ENCODE measurements around the gene SRGAP3. TPM values are rescaled to one million over a fixed set of nuclear protein-coding genes. Genes with fewer than 3 reads are reported as not detected.

Gene SRGAP3
- total and polyA plus RNA-seq, 2 donors (not counting 1 experiment from before 2014, with no cell fraction given) = 1.4 to 1.5 TPM

DNA sequence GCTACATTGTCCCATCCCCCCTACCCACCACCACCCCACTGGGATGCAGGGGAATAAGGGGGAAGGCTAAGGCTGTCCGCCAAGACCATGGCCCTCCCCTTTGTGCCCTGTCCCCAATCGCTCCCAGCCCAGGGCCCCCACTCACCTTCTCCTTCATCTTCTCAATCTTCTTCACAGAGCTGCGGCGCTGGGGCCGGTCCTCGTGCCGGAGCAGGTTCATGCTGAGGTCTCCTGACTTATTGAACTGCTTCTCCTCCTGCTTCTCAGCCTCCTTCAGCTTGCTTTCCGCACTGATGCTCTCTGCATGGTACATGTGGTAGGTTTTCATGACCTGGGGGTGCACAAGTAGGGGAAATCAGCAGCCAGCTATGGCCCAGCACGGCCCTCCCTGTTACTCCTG, 185.2 kb downstream of the SRGAP3 start:
- Mint-ChIP-seq H3K27me3 (peaks cover 6% of the 10 kb centered on the region), H3K4me1 (no peaks in the 10 kb centered on the region)
- CTCF ChIA-PET = no interaction called here

GRCh38 chr3:9062570-9062969, 186.9 kb downstream of the SRGAP3 start:
- CTCF ChIA-PET = no interaction called here
- no peaks in the 10 kb centered on the region for H3K4me1 ChIP-seq (ENCODE audit: control insufficient read depth in 2 of 2, insufficient read depth in 2 of 2, low read length in 2 of 2)
- H3K9me3 Mint-ChIP-seq (ENCODE audit: insufficient read depth) = peaks cover 6% of the 10 kb centered on the region
- no CpG with 5 or more reads among the region's 1 CpG for WGBS (ENCODE audit: insufficient coverage)
- H4K20me1 ChIP-seq (ENCODE audit: control insufficient read depth, insufficient read depth, low read length, poor library complexity, severe bottlenecking) = no peaks in the 10 kb centered on the region
- no peak overlapping the region for H2AFZ ChIP-seq (ENCODE audit: insufficient read depth, low read depth, low read length, poor library complexity, severe bottlenecking)
- no peak for TF ChIP-seq EZH2 (IDR thresholded peaks at IDR 0.05; ENCODE audit: borderline replicate concordance, insufficient read depth, low read depth, low read length, poor library complexity, severe bottlenecking)
- H3K9ac ChIP-seq (ENCODE audit: low read length) = no peak overlapping the region
- H3K36me3 ChIP-seq (replicated peaks in 1 of 2; ENCODE audit: control extremely low read depth in 1 of 2, control insufficient read depth in 1 of 2, extremely low read depth in 1 of 2, insufficient read depth in 2 of 2, low read length in 1 of 2) = no peaks in the 10 kb centered on the region
- H3K4me1 Mint-ChIP-seq = no peaks in the 10 kb centered on the region
- H3K27ac Mint-ChIP-seq = no peak overlapping the region
- intact Hi-C loops (cut with micrococcal nuclease) = no loop called here
- H3K27ac ChIP-seq (ENCODE audit: low read length in 2 of 2) = no peak overlapping the region
- peaks cover 0 to 6% (median 6%) of the 10 kb centered on the region in 3 donors for H3K9me3 ChIP-seq (ENCODE audit: control extremely low read depth in 1 of 3, control insufficient read depth in 2 of 3, insufficient read depth in 1 of 3, low read length in 2 of 3)
- POLR2A ChIA-PET = no interaction called here
- peaks cover 0 to 5% (median 0%) of the 10 kb centered on the region in 4 experiments for H3K27me3 ChIP-seq (replicated peaks in 1 of 4; ENCODE audit: control extremely low read depth in 1 of 4, control insufficient read depth in 3 of 4, insufficient read depth in 4 of 4, low read length in 3 of 4)
- peaks cover 6% of the 10 kb centered on the region for H3K27me3 Mint-ChIP-seq
- ATAC-seq (ENCODE audit: low read depth) (no peak), DNase-seq (no peak)
- no peak overlapping the region for H3K4me3 ChIP-seq (ENCODE audit: control extremely low read depth in 1 of 5, extremely low read depth in 1 of 5, insufficient read depth in 1 of 5, low read depth in 2 of 5, low read length in 4 of 5)
- no peaks in the 10 kb centered on the region for H3K79me2 ChIP-seq (ENCODE audit: control insufficient read depth, insufficient read depth, low read length)
- no peak overlapping the region for H3K4me3 Mint-ChIP-seq
- no peak overlapping the region for H3K4me2 ChIP-seq (replicated peaks; ENCODE audit: low read depth, low read length, poor library complexity, severe bottlenecking)

More for the DNA sequence above, 185.2 kb downstream of the SRGAP3 start:
- H3K4me1 ChIP-seq (ENCODE audit: control insufficient read depth in 2 of 2, insufficient read depth in 2 of 2, low read length in 2 of 2) = no peaks in the 10 kb centered on the region
- intact Hi-C loops (cut with micrococcal nuclease) = no loop called here
- H3K36me3 ChIP-seq (replicated peaks in 1 of 2; ENCODE audit: control extremely low read depth in 1 of 2, control insufficient read depth in 1 of 2, extremely low read depth in 1 of 2, insufficient read depth in 2 of 2, low read length in 1 of 2) = no peaks in the 10 kb centered on the region
- no CpG with 5 or more reads among the region's 9 CpGs for WGBS (ENCODE audit: insufficient coverage)
- H3K9me3 ChIP-seq (ENCODE audit: control extremely low read depth in 1 of 3, control insufficient read depth in 2 of 3, insufficient read depth in 1 of 3, low read length in 2 of 3) = peaks cover 0 to 6% (median 6%) of the 10 kb centered on the region in 3 donors
- H3K27me3 ChIP-seq (replicated peaks in 1 of 4; ENCODE audit: control extremely low read depth in 1 of 4, control insufficient read depth in 3 of 4, insufficient read depth in 4 of 4, low read length in 3 of 4) = peaks cover 0 to 7% (median 0%) of the 10 kb centered on the region in 4 experiments
- POLR2A ChIA-PET = no interaction called here
- H3K79me2 ChIP-seq (ENCODE audit: control insufficient read depth, insufficient read depth, low read length) = no peaks in the 10 kb centered on the region
- no peak overlapping the region for H3K4me2 ChIP-seq (replicated peaks; ENCODE audit: low read depth, low read length, poor library complexity, severe bottlenecking)
- H3K27ac ChIP-seq (ENCODE audit: low read length in 2 of 2) = no peak overlapping the region
- H3K4me3 ChIP-seq (ENCODE audit: control extremely low read depth in 1 of 5, extremely low read depth in 1 of 5, insufficient read depth in 1 of 5, low read depth in 2 of 5, low read length in 4 of 5) = no peak overlapping the region
- H4K20me1 ChIP-seq (ENCODE audit: control insufficient read depth, insufficient read depth, low read length, poor library complexity, severe bottlenecking) = no peaks in the 10 kb centered on the region
- Mint-ChIP-seq H3K9me3 (ENCODE audit: insufficient read depth) (peaks cover 6% of the 10 kb centered on the region), H3K4me3 (no peak overlapping the region), H3K27ac (no peak overlapping the region)
- no peak for DNase-seq
- ATAC-seq (ENCODE audit: low read depth) = no peak
- TF ChIP-seq, protein P1, sequence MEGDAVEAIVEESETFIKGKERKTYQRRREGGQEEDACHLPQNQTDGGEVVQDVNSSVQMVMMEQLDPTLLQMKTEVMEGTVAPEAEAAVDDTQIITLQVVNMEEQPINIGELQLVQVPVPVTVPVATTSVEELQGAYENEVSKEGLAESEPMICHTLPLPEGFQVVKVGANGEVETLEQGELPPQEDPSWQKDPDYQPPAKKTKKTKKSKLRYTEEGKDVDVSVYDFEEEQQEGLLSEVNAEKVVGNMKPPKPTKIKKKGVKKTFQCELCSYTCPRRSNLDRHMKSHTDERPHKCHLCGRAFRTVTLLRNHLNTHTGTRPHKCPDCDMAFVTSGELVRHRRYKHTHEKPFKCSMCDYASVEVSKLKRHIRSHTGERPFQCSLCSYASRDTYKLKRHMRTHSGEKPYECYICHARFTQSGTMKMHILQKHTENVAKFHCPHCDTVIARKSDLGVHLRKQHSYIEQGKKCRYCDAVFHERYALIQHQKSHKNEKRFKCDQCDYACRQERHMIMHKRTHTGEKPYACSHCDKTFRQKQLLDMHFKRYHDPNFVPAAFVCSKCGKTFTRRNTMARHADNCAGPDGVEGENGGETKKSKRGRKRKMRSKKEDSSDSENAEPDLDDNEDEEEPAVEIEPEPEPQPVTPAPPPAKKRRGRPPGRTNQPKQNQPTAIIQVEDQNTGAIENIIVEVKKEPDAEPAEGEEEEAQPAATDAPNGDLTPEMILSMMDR (IDR thresholded peaks at IDR 0.05) = no peak
- TF ChIP-seq EZH2 (IDR thresholded peaks at IDR 0.05; ENCODE audit: borderline replicate concordance, insufficient read depth, low read depth, low read length, poor library complexity, severe bottlenecking) = no peak
- no peak overlapping the region for H2AFZ ChIP-seq (ENCODE audit: insufficient read depth, low read depth, low read length, poor library complexity, severe bottlenecking)
- no peak overlapping the region for H3K9ac ChIP-seq (ENCODE audit: low read length)

All from B cell (primary cell).